Activated CD4-positive, alpha-beta T cell treated with anti-CD3 and anti-CD28 coated beads, Interleukin-2, amount 10 ng/mL, durations not matched to agents 7 days and 5 days (primary cell): ENCODE measurements around the gene RELCH. TPM values are rescaled to one million over a fixed set of nuclear protein-coding genes. Genes with fewer than 3 reads are reported as not detected.

ENCODE experiments used
- CTCF ChIA-PET: fragments of 350-600 bp; sonication (Branson Sonifier 250); formaldehyde crosslinking; loops from one replicate; lab custom pipeline; 2021; ENCODE audit warnings: antibody characterized with exemption; lab: Charles Lee
- POLR2A ChIA-PET: fragments of 350-600 bp; sonication (Branson Sonifier 250); formaldehyde crosslinking; loops from one replicate; lab custom pipeline; 2021; ENCODE audit warnings: antibody characterized with exemption; lab: Charles Lee
- DNase-seq: peaks from one replicate; pipeline ENCODE4 v3.0.0-alpha.2; 2020
- H3K27ac Mint-ChIP-seq: one replicate; pipeline ENCODE4 v1.8.0; 2021; ENCODE audit warnings: mild to moderate bottlenecking, moderate library complexity, mixed read lengths
- H3K27me3 Mint-ChIP-seq: one replicate; pipeline ENCODE4 v1.8.0; 2021; ENCODE audit warnings: mixed read lengths
- H3K36me3 Mint-ChIP-seq: one replicate; pipeline ENCODE4 v1.8.0; 2021; ENCODE audit warnings: low read depth, mixed read lengths
- H3K4me1 Mint-ChIP-seq: one replicate; pipeline ENCODE4 v1.8.0; 2021; ENCODE audit warnings: mixed read lengths
- H3K4me3 Mint-ChIP-seq: one replicate; pipeline ENCODE4 v1.8.0; 2021; ENCODE audit warnings: mild to moderate bottlenecking, moderate library complexity, mixed read lengths
- H3K9me3 Mint-ChIP-seq: one replicate; pipeline ENCODE4 v1.8.0; 2021; ENCODE audit warnings: mixed read lengths
- total RNA-seq, 2 experiments: library from RNA; stranded (reverse); gene quantifications; one replicate each; pipeline ENCODE4 v1.2.3, GENCODE V29; 2021

Gene RELCH
- total RNA-seq, 2 experiments from 2014 or later: 41.7 to 46.3 TPM

DNA sequence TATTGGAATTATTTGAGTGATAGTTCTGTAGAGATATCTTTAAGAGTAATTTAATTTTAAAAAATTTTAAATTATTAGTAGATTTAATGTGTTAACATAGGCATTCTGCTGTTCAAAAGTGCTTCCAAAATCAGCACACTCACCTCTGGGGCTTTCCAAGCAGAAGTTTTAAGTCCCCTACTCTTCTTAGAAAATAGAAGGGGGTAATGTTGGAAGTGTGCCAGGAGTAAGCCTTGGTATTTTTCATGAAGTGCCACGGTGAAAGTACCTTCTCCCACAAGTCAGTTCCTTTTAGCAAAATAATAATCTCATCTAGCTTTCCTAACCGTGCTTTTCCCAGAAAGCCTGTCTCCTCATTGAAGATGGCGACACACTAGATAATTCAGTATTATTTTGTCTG lies 134.1 kb downstream of the RELCH start:
- Mint-ChIP-seq H3K36me3 (no peaks in the 10 kb centered on the region), H3K4me1 (peaks cover 13% of the 10 kb centered on the region), H3K27me3 (peaks cover 60% of the 10 kb centered on the region), H3K4me3 (no peak overlapping the region), H3K9me3 (no peaks in the 10 kb centered on the region), H3K27ac (no peak overlapping the region)
- CTCF ChIA-PET: no interaction called here
- DNase-seq: no peak
- POLR2A ChIA-PET: no interaction called here

DNA sequence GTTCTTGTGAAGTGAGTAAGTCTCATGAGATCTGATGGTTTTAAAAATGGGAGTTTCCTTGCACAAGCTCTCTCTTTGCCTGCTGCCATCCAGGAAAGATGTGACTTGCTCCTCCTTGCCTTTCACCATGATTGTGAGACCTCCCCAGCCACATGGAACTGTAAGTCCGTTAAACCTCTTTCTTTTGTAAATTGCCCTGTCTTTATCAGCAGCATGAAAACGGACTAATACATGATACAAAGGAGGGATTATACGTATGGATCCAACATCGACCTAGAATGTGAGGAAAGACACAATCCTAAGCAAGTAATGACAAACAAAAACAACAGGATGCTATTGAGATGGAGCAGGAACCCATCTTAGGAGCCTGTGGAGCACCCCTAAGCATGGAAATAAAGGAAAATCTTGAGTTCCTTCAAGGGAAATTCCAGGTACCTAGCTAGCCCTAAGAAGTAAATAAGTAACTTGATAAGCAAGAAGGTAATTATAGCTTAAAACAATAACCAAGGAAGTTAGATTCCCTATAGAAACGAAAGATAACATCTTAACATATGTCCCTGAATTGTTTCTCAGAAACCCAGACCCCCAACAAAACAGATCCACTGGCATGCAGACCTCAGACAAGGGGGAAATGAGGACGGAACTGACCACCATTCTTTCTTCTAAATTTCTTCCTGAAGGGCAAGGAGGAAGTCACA lies 136.6 kb downstream of the RELCH start:
- Mint-ChIP-seq H3K36me3 (no peaks in the 10 kb centered on the region), H3K27me3 (peaks cover 51% of the 10 kb centered on the region), H3K4me3 (peak overlapping the region; percentile 71), H3K4me1 (peaks cover 35% of the 10 kb centered on the region), H3K27ac (no peak overlapping the region), H3K9me3 (no peaks in the 10 kb centered on the region)
- CTCF ChIA-PET: interaction anchor here (0.9 to 1.3 kb wide), 6 partner anchors 9 to 99 kb away, joined by 3 to 4 read pairs (median 3); no protein-coding TSS in a partner anchor
- POLR2A ChIA-PET: no interaction called here
- DNase-seq: no peak

GRCh38 chr18:62324181-62324828 lies 137.2 kb downstream of the RELCH start:
- Mint-ChIP-seq H3K36me3 (no peaks in the 10 kb centered on the region), H3K27ac (no peak overlapping the region), H3K27me3 (peaks cover 49% of the 10 kb centered on the region), H3K4me1 (peaks cover 42% of the 10 kb centered on the region), H3K4me3 (peak overlapping the region; percentile 71), H3K9me3 (no peaks in the 10 kb centered on the region)
- ChIA-PET POLR2A (no interaction called here), CTCF (interaction anchor here (0.6 to 2.8 kb wide), 7 partner anchors 10 to 102 kb away, joined by 3 to 11 read pairs (median 3); no protein-coding TSS in a partner anchor)
- DNase-seq: no peak

DNA sequence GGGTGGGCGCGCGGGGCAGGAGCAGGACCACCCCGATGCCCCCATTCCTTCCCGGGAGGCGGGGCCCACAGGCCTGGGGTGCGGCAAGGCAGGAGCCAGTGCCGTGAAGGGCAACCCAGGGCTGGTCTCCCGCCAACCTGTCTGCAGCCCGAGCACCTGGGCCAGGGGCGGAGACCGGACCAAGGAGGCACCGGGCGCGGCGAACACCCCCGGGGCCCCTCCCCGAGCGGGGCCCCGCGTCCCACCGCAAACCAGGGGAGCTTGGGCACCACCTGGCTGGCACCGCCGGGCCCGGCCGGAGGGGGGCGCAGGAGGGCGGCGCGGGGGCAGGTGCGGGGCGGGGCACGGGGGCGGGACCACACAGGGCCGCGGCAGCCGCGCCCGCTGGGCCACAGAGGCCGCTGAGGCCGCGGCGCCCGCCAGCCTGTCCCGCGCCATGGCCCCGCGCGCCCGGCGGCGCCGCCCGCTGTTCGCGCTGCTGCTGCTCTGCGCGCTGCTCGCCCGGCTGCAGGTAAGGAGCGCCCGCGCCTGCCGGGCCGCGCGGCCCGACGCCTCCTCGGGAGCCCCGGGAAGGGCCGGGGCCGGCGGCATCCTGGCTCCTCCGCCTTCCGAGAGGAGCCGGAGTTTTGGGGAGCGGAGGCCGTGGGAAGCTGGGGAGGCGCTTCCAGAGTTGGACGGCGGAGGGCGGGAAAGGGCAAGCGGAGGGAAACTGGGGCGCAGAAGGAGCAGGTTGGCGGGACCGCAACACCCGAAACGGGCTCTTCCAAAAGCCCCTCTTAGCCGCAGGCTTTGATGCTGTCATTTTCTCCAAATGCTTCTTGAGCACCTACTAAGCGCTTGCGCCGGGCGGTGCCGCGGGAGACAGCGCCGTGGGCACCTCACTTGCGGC lies 138.1 kb downstream of the RELCH start, which contains the start of gene TNFRSF11A:
Gene TNFRSF11A (plus strand): TSS at position 394 of the 889 bp plus-strand sequence. CDS start 43 bp downstream, at position 437.
- H3K4me1 Mint-ChIP-seq: peaks cover 51% of the 10 kb centered on the region
- H3K27ac Mint-ChIP-seq: peak within 1 kb of the TSS; percentile 73
- H3K9me3 Mint-ChIP-seq: no peaks in the 10 kb centered on the region
- peak; percentile 67 for DNase-seq
- peak within 1 kb of the TSS; percentile 81 for H3K4me3 Mint-ChIP-seq
- H3K36me3 Mint-ChIP-seq: no peaks in the 10 kb centered on the region
- ChIA-PET CTCF (interaction anchor here (0.6 to 2.8 kb wide), 9 partner anchors 8 to 205 kb away, joined by 3 to 11 read pairs (median 3); no protein-coding TSS in a partner anchor), POLR2A (no interaction called here)
- H3K27me3 Mint-ChIP-seq: peaks cover 49% of the 10 kb centered on the region

DNA sequence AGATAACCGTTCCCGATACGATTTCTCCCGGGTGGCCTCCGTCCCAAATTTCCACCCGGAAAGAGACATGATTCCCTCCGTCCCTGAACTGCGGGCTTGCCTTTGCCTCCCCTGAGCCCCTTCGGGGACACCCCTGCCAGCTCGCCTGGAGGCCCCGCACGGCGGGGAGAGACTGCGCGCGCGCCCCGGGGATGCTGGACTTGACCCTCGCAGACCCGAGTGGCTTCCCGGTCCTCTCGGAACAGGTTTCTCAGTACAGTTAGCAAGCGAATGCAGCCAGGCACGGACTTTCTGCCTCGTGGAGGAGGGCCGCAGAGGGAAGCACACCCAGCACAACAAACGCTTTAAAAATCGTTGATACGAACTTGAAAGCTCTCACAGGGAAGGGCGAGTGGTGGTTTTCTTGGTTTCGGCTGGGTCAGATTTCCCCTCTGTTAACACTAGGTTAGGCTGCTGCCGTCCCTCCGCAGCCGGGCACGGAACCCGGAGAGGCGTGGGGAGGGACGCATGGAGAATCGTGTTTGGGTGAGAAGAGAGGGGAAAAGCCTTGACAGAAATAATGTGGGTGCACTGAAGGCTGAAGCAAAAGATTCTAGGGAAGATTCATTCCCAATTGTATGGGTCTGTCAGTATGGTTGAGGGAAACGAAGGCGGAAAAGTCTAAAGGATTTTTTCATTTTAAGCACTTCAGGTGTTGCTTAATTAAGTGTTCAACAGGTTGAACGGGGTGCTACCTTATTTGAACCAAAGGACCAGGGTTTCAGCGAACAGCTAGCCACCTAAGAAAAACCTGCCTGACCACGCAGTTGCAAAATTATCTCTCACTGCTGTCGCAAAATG lies 139.0 kb downstream of the RELCH start:
- peaks cover 49% of the 10 kb centered on the region for H3K27me3 Mint-ChIP-seq
- peak overlapping the region; percentile 73 for H3K27ac Mint-ChIP-seq
- peak; percentile 27 for DNase-seq
- peaks cover 57% of the 10 kb centered on the region for H3K4me1 Mint-ChIP-seq
- no peaks in the 10 kb centered on the region for H3K36me3 Mint-ChIP-seq
- no peaks in the 10 kb centered on the region for H3K9me3 Mint-ChIP-seq
- peak overlapping the region; percentile 81 for H3K4me3 Mint-ChIP-seq
- ChIA-PET CTCF (interaction anchor here (0.9 to 2.8 kb wide), 6 partner anchors 9 to 204 kb away, joined by 3 to 11 read pairs (median 4); no protein-coding TSS in a partner anchor), POLR2A (no interaction called here)

DNA sequence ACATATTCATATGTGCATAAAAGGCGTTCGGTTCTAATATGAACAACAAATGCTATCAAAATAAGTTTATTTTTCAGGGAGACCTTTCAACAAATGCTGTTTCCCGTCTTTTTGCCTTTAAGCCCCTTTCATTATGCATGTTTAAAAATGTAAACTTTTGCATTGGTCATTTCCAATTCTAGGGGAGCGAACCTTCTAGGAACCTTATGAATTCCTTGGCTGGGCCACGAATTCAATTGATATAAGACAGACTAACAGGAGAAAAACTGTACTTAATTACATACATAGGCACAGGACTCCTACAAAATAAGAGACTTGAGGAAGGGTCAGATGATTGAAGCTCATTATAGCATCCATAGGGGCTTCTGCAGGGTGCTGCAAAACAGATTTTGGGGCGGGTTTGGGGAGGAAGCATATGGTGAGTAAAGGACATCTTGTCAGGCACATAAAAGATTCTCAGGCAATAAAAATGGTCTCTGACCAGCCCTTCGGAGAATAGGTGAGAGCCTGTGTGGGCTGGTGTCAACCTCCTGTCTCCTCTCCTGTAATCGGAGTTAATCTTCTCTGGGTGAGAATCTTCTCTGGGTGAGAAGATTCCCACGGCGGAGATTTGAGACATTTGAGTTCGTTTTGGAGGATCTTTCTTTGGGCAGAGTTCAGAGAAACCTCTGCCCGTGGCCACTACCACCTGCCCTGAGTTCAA lies 139.7 kb downstream of the RELCH start:
- peaks cover 2% of the 10 kb centered on the region for H3K36me3 Mint-ChIP-seq
- no peaks in the 10 kb centered on the region for H3K9me3 Mint-ChIP-seq
- H3K4me1 Mint-ChIP-seq: peaks cover 64% of the 10 kb centered on the region
- peaks cover 44% of the 10 kb centered on the region for H3K27me3 Mint-ChIP-seq
- no peak for DNase-seq
- peak overlapping the region; percentile 81 for H3K4me3 Mint-ChIP-seq
- ChIA-PET POLR2A (no interaction called here), CTCF (interaction anchor here (1.5 to 2.8 kb wide), 4 partner anchors 10 to 99 kb away, joined by 3 to 11 read pairs (median 6); no protein-coding TSS in a partner anchor)
- H3K27ac Mint-ChIP-seq: no peak overlapping the region

DNA sequence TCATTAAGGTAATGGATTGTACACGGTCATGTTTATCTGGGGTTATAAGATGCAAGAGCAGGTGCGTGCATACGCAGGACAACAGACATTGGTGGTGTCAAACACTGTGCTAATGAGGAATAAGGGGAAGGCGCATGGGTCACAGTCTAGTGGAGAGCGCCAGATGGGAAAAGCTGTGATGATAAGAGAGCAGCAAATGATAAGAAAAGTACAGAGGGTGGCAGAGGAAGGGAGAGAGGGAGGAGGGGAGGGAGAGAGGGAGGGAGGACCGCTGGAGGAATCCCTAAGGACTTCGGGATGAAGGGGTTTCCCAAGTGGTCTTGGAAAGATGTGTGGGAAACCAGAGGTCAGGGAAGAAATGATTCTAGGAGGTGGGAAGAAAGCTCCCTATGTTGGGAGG lies 140.9 kb downstream of the RELCH start:
- peaks cover 70% of the 10 kb centered on the region for H3K4me1 Mint-ChIP-seq
- CTCF ChIA-PET: interaction anchor here (0.8 kb wide), 1 partner anchor 12 kb away, joined by 3 read pairs; no protein-coding TSS in a partner anchor
- H3K9me3 Mint-ChIP-seq: no peaks in the 10 kb centered on the region
- H3K36me3 Mint-ChIP-seq: peaks cover 2% of the 10 kb centered on the region
- no peak overlapping the region for H3K27ac Mint-ChIP-seq
- DNase-seq: no peak
- POLR2A ChIA-PET: no interaction called here
- no peak overlapping the region for H3K4me3 Mint-ChIP-seq
- peaks cover 32% of the 10 kb centered on the region for H3K27me3 Mint-ChIP-seq

- H3K4me3 Mint-ChIP-seq: peak overlapping the region; percentile 35
- ChIA-PET CTCF (interaction anchor here (0.8 to 1.4 kb wide), 2 partner anchors 11 to 13 kb away, joined by 3 to 5 read pairs; no protein-coding TSS in a partner anchor), POLR2A (interaction anchor here (0.6 kb wide), 1 partner anchor 258 kb away, joined by 4 read pairs; no protein-coding TSS in a partner anchor)
- no peaks in the 10 kb centered on the region for H3K9me3 Mint-ChIP-seq
- peaks cover 69% of the 10 kb centered on the region for H3K4me1 Mint-ChIP-seq
- H3K27ac Mint-ChIP-seq: peak overlapping the region; percentile 79
- no peak for DNase-seq
- peaks cover 23% of the 10 kb centered on the region for H3K27me3 Mint-ChIP-seq
- peaks cover 2% of the 10 kb centered on the region for H3K36me3 Mint-ChIP-seq
These were observed 141.8 kb downstream of the RELCH start for GRCh38 chr18:62328586-62329525.

DNA sequence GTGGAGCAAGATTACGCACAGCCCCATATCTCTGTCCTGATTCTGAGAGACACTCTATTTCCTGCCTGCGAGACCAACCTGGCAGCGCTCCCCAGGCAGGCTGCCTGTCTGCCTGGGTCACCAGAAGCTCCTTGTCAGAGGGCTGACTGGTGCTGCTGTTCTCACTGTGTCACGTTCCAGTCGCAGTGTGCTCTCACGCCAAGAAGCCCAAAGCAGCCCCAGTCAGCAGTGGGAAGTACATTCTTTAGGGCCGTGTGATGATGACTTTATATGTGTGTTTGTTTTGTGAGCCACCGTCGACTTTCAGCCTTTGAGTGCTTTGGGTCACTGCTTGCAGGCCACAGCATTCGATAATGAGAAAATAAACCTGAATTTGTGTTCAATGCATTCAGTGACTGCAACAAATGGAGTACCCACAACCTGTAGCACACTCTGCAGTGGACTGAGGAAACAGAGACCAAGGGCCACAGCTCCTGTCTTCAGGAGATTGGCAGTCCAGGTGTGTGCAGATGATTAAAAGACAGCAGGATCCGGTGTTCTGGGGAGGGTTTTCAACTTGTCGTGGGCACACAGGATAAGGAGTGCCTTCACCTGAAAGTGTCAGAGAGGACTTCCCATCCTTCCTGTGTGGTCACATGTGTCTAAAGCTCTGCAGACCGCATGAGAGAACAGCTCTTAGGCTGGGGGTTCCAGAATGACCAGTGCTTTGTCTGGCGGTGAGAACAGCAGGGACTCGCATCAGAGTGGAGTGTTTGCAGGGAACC lies 142.8 kb downstream of the RELCH start:
- POLR2A ChIA-PET: interaction anchor here (0.6 kb wide), 1 partner anchor 257 kb away, joined by 4 read pairs; no protein-coding TSS in a partner anchor
- peak overlapping the region; percentile 35 for H3K4me3 Mint-ChIP-seq
- no peaks in the 10 kb centered on the region for H3K9me3 Mint-ChIP-seq
- peaks cover 4% of the 10 kb centered on the region for H3K36me3 Mint-ChIP-seq
- peaks cover 15% of the 10 kb centered on the region for H3K27me3 Mint-ChIP-seq
- CTCF ChIA-PET: interaction anchor here (1.4 to 2.0 kb wide), 2 partner anchors 10 to 14 kb away, joined by 5 read pairs; no protein-coding TSS in a partner anchor
- DNase-seq: peak; percentile 66
- H3K4me1 Mint-ChIP-seq: peaks cover 61% of the 10 kb centered on the region
- peak overlapping the region; percentile 79 for H3K27ac Mint-ChIP-seq

GRCh38 chr18:62330650-62331049 lies 143.6 kb downstream of the RELCH start:
- Mint-ChIP-seq H3K27ac (peak overlapping the region; percentile 79), H3K27me3 (peaks cover 15% of the 10 kb centered on the region), H3K9me3 (no peaks in the 10 kb centered on the region), H3K36me3 (peaks cover 4% of the 10 kb centered on the region), H3K4me3 (no peak overlapping the region), H3K4me1 (peaks cover 61% of the 10 kb centered on the region)
- ChIA-PET POLR2A (no interaction called here), CTCF (interaction anchor here (2.0 kb wide), 1 partner anchor 9 kb away, joined by 5 read pairs; no protein-coding TSS in a partner anchor)
- no peak for DNase-seq
